DND-41 (cell line): Measurements from ENCODE around the gene PRCP.

Experiments used
- EZH2 ChIP-seq: IDR thresholded peaks from 3 replicates; pipeline ENCODE4 v1.6.1; 2012; ENCODE audit warnings: borderline replicate concordance, low read depth, mild to moderate bottlenecking, moderate library complexity, low read length, inconsistent platforms; ENCODE audit not compliant: severe bottlenecking
- TF ChIP-seq, protein P1 (sequence below): IDR thresholded peaks from 2 replicates; pipeline ENCODE4 v1.5.1; 2012; ENCODE audit warnings: borderline replicate concordance, low read length, moderate library complexity, mild to moderate bottlenecking; ENCODE audit not compliant: poor library complexity, severe bottlenecking; ENCODE audit errors: extremely low read depth

DNA sequence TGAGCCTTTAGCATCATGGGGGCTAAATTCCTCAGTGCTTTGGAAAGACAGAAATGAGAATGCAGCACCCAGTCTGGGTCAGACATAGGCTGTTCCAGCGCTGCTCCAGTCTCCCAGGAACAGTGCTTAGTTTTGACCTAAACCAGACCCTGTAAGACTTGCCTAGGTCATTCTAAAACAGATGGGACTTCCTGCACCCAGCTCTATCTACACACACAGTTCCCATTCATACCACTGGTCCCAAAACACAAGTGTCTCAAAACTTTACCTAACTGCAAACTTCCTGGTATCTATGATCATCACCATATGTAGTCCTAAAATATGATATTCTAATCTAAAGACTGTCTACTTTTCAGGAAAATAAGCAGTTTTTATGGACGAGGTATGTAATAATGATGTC, 37.9 kb downstream of the PRCP start:
- TF ChIP-seq EZH2: no peak
- TF ChIP-seq, protein P1, sequence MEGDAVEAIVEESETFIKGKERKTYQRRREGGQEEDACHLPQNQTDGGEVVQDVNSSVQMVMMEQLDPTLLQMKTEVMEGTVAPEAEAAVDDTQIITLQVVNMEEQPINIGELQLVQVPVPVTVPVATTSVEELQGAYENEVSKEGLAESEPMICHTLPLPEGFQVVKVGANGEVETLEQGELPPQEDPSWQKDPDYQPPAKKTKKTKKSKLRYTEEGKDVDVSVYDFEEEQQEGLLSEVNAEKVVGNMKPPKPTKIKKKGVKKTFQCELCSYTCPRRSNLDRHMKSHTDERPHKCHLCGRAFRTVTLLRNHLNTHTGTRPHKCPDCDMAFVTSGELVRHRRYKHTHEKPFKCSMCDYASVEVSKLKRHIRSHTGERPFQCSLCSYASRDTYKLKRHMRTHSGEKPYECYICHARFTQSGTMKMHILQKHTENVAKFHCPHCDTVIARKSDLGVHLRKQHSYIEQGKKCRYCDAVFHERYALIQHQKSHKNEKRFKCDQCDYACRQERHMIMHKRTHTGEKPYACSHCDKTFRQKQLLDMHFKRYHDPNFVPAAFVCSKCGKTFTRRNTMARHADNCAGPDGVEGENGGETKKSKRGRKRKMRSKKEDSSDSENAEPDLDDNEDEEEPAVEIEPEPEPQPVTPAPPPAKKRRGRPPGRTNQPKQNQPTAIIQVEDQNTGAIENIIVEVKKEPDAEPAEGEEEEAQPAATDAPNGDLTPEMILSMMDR: no peak
